Sigmoid colon (tissue), 7 donors: ENCODE measurements around the gene ATP10A. TPM values are rescaled to one million over a fixed set of nuclear protein-coding genes. Genes with fewer than 3 reads are reported as not detected.
A peak's percentile ranks its signal among the peaks of the same experiment; 100 is the strongest.

Source experiments
- DNase-seq: peaks from one replicate; pipeline ENCODE4 v3.0.0-alpha.2; 2019
- H3K27ac ChIP-seq, 4 donors: fragments of 200-600 bp; sonication (generic); one replicate each; pipeline ENCODE4 v1.5.1; 2016 to 2019; ENCODE audit warnings: mild to moderate bottlenecking in 1 of 4
- H3K27me3 ChIP-seq, 3 donors: fragments of 200-600 bp; sonication (generic); one replicate each; pipeline ENCODE4 v1.5.1; 2019; ENCODE audit warnings: mild to moderate bottlenecking in 1 of 3
- H3K36me3 ChIP-seq, 4 donors: fragments of 200-600 bp; sonication (generic); one replicate each; pipeline ENCODE4 v1.5.1; 2016 to 2019
- H3K4me1 ChIP-seq, 4 donors: fragments of 200-600 bp; sonication (generic); one replicate each; pipeline ENCODE4 v1.5.1; 2017 to 2019
- H3K4me3 ChIP-seq, 4 donors: fragments of 200-600 bp; sonication (generic); one replicate each; pipeline ENCODE4 v1.5.1; 2017 to 2019; ENCODE audit warnings: mild to moderate bottlenecking in 2 of 4, moderate library complexity in 1 of 4
- H3K9me3 ChIP-seq, 4 donors: fragments of 200-600 bp in 3 of 4; sonication (generic) in 3 of 4; one replicate each; pipeline versions ENCODE4 v1.5.1 to v1.6.1; 2013 to 2019
- CTCF ChIP-seq, 4 experiments: fragments of 450-650 bp in 3 of 4; fragments of 200-600 bp in 1 of 4; IDR thresholded peaks; one replicate each; pipeline ENCODE4 v1.5.1; 2016 to 2019; ENCODE audit warnings: antibody characterized with exemption in 4 of 4, mild to moderate bottlenecking in 3 of 4, moderate library complexity in 2 of 4
- EP300 ChIP-seq, 4 donors: sonication (generic); formaldehyde crosslinking; IDR thresholded peaks; one replicate each; pipeline ENCODE4 v1.6.1; 2017; ENCODE audit warnings: antibody characterized with exemption in 4 of 4
- POLR2A ChIP-seq, 2 donors: fragments of 450-650 bp; IDR thresholded peaks; one replicate each; pipeline ENCODE4 v1.6.1; 2016; ENCODE audit warnings: antibody characterized with exemption in 2 of 2, mild to moderate bottlenecking in 2 of 2, moderate library complexity in 2 of 2
- POLR2AphosphoS5 ChIP-seq, 4 donors: sonication (generic); formaldehyde crosslinking; IDR thresholded peaks; one replicate each; pipeline ENCODE4 v1.6.1; 2017; ENCODE audit warnings: antibody characterized with exemption in 4 of 4
- WGBS, 2 donors: extraction: QIAGEN DNeasy Blood & Tissue Kit; methylation state at CpG; one replicate each; pipeline ENCODE4 v1.1.7; 2013; 5-methylcytosine and 5-hydroxymethylcytosine counted together
- intact Hi-C: fragments of 100-400 bp; cut with DNase I; formaldehyde crosslinking; loops from one replicate; pipeline ENCODE4 v1.15.1; 2023
- polyA plus RNA-seq, 3 donors: library from polyadenylated mRNA; stranded (reverse); fragments of 200-250 nt; gene quantifications; one replicate each; pipeline ENCODE4 v1.2.3, GENCODE V29; 2013
- total RNA-seq, 4 donors: library from RNA; depleted of rRNA; stranded (reverse); fragments of >200 nt; gene quantifications; one replicate each; pipeline ENCODE4 v1.1.0, GENCODE V29; 2016
- donor health status: healthy with polysubstance abuse.
- donor health status: Bipolar disorder and iron deficiency.
- donor health status: healthy.

The ATP10A gene
- total and polyA plus RNA-seq, 7 donors, result 0.23 to 7.7 (median 2.9) TPM

- no peak for TF ChIP-seq EP300 (IDR thresholded peaks at IDR 0.05)
- no peak for TF ChIP-seq CTCF (IDR thresholded peaks at IDR 0.05)
- peak in 1 of 2 donors; percentile 40 for TF ChIP-seq POLR2A (IDR thresholded peaks at IDR 0.05)
- peak; percentile 44 to 85 (median 76) for TF ChIP-seq POLR2AphosphoS5 (IDR thresholded peaks at IDR 0.05)
- H3K4me3 ChIP-seq, result peak overlapping the region; percentile 34 to 48 (median 46)
- no peaks in the 10 kb centered on the region for H3K27me3 ChIP-seq
- no peaks in the 10 kb centered on the region for H3K9me3 ChIP-seq
- intact Hi-C loops, result loop anchor here (5.0 kb wide), 1 partner anchor 42 kb away; no protein-coding TSS in a partner anchor
- WGBS, 2 donors, result 8 to 20% methylated on average over 36 of the region's 36 CpGs
- peak overlapping the region; percentile 83 to 92 (median 88) for H3K27ac ChIP-seq
- H3K36me3 ChIP-seq, result no peaks in the 10 kb centered on the region
- peaks cover 0 to 50% (median 32%) of the 10 kb centered on the region in 4 donors for H3K4me1 ChIP-seq
- DNase-seq, result peak; percentile 91
These were observed 12.7 kb downstream of the ATP10A start for GRCh38 chr15:25850154-25851111.

- no peaks in the 10 kb centered on the region for H3K27me3 ChIP-seq
- peak overlapping the region in 3 of 4 donors; percentile 44 to 48 (median 47) for H3K4me3 ChIP-seq
- no peaks in the 10 kb centered on the region for H3K36me3 ChIP-seq
- intact Hi-C loops, result no loop called here
- peak overlapping the region; percentile 83 to 92 (median 88) for H3K27ac ChIP-seq
- no peaks in the 10 kb centered on the region for H3K9me3 ChIP-seq
- DNase-seq, result peak; percentile 75
- H3K4me1 ChIP-seq, result peaks cover 0 to 58% (median 36%) of the 10 kb centered on the region in 4 donors
- TF ChIP-seq EP300 (IDR thresholded peaks at IDR 0.05), result peak in 1 of 4 donors; percentile 19
- peak in 3 of 4 donors; percentile 36 to 38 (median 37) for TF ChIP-seq POLR2AphosphoS5 (IDR thresholded peaks at IDR 0.05)
- TF ChIP-seq CTCF (IDR thresholded peaks at IDR 0.05), result no peak
- WGBS, 2 donors, result 17 to 37% methylated on average over 11 of the region's 11 CpGs
These were observed 13.8 kb downstream of the ATP10A start for GRCh38 chr15:25849157-25849921.

- TF ChIP-seq CTCF (IDR thresholded peaks at IDR 0.05) (no peak), EP300 (IDR thresholded peaks at IDR 0.05) (no peak), POLR2AphosphoS5 (IDR thresholded peaks at IDR 0.05) (no peak)
- intact Hi-C loops, result no loop called here
- 36 to 72% methylated on average over 5 of the region's 5 CpGs for WGBS, 2 donors
- DNase-seq, result no peak
- H3K27ac ChIP-seq, result peak overlapping the region; percentile 83 to 92 (median 88)
- H3K9me3 ChIP-seq, result no peaks in the 10 kb centered on the region
- peaks cover 0 to 63% (median 36%) of the 10 kb centered on the region in 4 donors for H3K4me1 ChIP-seq
- no peaks in the 10 kb centered on the region for H3K36me3 ChIP-seq
- no peaks in the 10 kb centered on the region for H3K27me3 ChIP-seq
- H3K4me3 ChIP-seq, result peak overlapping the region in 1 of 4 donors; percentile 47
These were observed 14.4 kb downstream of the ATP10A start for GRCh38 chr15:25848784-25849156.

- Histone ChIP-seq H3K4me3 (no peak overlapping the region), H3K4me1 (peaks cover 0 to 66% (median 35%) of the 10 kb centered on the region in 4 donors), H3K9me3 (no peaks in the 10 kb centered on the region), H3K36me3 (no peaks in the 10 kb centered on the region), H3K27me3 (no peaks in the 10 kb centered on the region), H3K27ac (peak overlapping the region; percentile 83 to 92 (median 88))
- intact Hi-C loops, result no loop called here
- WGBS, 2 donors, result 94% methylated on average over 8 of the region's 8 CpGs
- DNase-seq, result no peak
- TF ChIP-seq EP300 (IDR thresholded peaks at IDR 0.05), result no peak
- no peak for TF ChIP-seq POLR2AphosphoS5 (IDR thresholded peaks at IDR 0.05)
- TF ChIP-seq POLR2A (IDR thresholded peaks at IDR 0.05), result no peak
- TF ChIP-seq CTCF (IDR thresholded peaks at IDR 0.05), result no peak
These were observed 14.8 kb downstream of the ATP10A start for GRCh38 chr15:25848325-25848724.
